Thyroid gland (tissue), 4 donors: Measurements from ENCODE around the gene PCBP3. TPM values are rescaled to one million over a fixed set of nuclear protein-coding genes. Genes with fewer than 3 reads are reported as not detected.

Experiments used
- DNase-seq, 2 donors: peaks; one replicate each; pipeline ENCODE4 v3.0.0-alpha.2; 2019
- H3K27ac ChIP-seq, 3 donors: fragments of 200-600 bp; sonication (generic); 1 replicate in 2 of 3; 2 replicates in 1 of 3; pipeline ENCODE4 v1.5.1; 2016 to 2019; ENCODE audit warnings: mild to moderate bottlenecking in 1 of 3, moderate library complexity in 1 of 3
- H3K27me3 ChIP-seq: fragments of 200-600 bp; sonication (generic); one replicate; pipeline ENCODE4 v1.5.1; 2019
- H3K36me3 ChIP-seq, 2 donors: fragments of 200-600 bp; sonication (generic); one replicate each; pipeline ENCODE4 v1.5.1; 2016 to 2019
- H3K4me1 ChIP-seq, 2 donors: fragments of 200-600 bp; sonication (generic); one replicate each; pipeline ENCODE4 v1.5.1; 2017 to 2019
- H3K4me3 ChIP-seq, 3 donors: fragments of 200-600 bp; sonication (generic); replicated peaks in 1 of 3; 1 replicate in 2 of 3; 2 replicates in 1 of 3; pipeline ENCODE4 v1.5.1; 2016; ENCODE audit warnings: mild to moderate bottlenecking in 1 of 3
- H3K9me3 ChIP-seq: fragments of 200-600 bp; sonication (generic); one replicate; pipeline ENCODE4 v1.5.1; 2017
- POLR2A ChIP-seq, 2 donors: fragments of 450-650 bp; IDR thresholded peaks; one replicate each; pipeline ENCODE4 v1.6.1; 2017; ENCODE audit warnings: antibody characterized with exemption in 2 of 2, mild to moderate bottlenecking in 2 of 2, moderate library complexity in 1 of 2
- WGBS, 2 donors: methylation state at CpG; one replicate each; pipeline ENCODE4 v1.1.5; 2017; 5-methylcytosine and 5-hydroxymethylcytosine counted together
- intact Hi-C: fragments of 100-400 bp; cut with DNase I; formaldehyde crosslinking; loops from one replicate; pipeline ENCODE4 v1.15.1; 2023
- total RNA-seq, 4 donors: library from RNA; depleted of rRNA; stranded (reverse); fragments of >200 nt; gene quantifications; one replicate each; pipeline ENCODE4 v1.2.3, GENCODE V29; 2016
- TF ChIP-seq, protein P1 (sequence below), 6 experiments: fragments of 200-600 bp in 3 of 6; fragments of 450-650 bp in 3 of 6; sonication (generic) in 3 of 6; IDR thresholded peaks; one replicate each; pipeline ENCODE4 v1.5.1; 2016 to 2019; ENCODE audit warnings: antibody characterized with exemption in 6 of 6, mild to moderate bottlenecking in 2 of 6, inconsistent platforms in 1 of 6, moderate library complexity in 1 of 6

PCBP3 gene
- total RNA-seq, 4 donors from 2014 or later: 0.33 to 0.98 (median 0.54) TPM; not detected in 1

DNA sequence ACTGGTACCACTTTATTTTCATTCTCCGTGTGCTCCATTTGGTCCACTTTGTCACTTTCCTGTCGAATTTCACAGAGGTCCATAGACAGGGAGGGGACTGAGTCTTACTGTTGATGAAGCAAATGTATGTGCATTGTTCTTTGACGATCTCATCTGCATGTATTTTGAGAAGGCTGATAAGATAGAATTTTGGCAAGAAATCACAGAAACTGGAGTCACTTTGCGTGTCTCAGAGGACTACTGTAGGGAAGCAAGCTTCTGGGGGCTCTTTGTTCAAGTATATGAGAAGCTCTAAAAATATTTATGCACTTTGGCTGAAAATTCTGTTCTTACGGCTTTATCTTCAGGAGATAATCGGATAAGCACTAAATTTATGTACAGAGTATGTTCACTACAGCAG lies 78.1 kb downstream of the PCBP3 start:
- Histone ChIP-seq H3K27ac (no peak overlapping the region), H3K9me3 (no peaks in the 10 kb centered on the region), H3K27me3 (no peaks in the 10 kb centered on the region), H3K4me3 (no peak overlapping the region), H3K4me1 (no peaks in the 10 kb centered on the region), H3K36me3 (no peaks in the 10 kb centered on the region)
- WGBS, 2 donors: 76 to 83% methylated on average over 6 of the region's 6 CpGs
- intact Hi-C loops: no loop called here
- TF ChIP-seq, protein P1, sequence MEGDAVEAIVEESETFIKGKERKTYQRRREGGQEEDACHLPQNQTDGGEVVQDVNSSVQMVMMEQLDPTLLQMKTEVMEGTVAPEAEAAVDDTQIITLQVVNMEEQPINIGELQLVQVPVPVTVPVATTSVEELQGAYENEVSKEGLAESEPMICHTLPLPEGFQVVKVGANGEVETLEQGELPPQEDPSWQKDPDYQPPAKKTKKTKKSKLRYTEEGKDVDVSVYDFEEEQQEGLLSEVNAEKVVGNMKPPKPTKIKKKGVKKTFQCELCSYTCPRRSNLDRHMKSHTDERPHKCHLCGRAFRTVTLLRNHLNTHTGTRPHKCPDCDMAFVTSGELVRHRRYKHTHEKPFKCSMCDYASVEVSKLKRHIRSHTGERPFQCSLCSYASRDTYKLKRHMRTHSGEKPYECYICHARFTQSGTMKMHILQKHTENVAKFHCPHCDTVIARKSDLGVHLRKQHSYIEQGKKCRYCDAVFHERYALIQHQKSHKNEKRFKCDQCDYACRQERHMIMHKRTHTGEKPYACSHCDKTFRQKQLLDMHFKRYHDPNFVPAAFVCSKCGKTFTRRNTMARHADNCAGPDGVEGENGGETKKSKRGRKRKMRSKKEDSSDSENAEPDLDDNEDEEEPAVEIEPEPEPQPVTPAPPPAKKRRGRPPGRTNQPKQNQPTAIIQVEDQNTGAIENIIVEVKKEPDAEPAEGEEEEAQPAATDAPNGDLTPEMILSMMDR (IDR thresholded peaks at IDR 0.05): no peak
- no peak for TF ChIP-seq POLR2A (IDR thresholded peaks at IDR 0.05)
- no peak for DNase-seq

DNA sequence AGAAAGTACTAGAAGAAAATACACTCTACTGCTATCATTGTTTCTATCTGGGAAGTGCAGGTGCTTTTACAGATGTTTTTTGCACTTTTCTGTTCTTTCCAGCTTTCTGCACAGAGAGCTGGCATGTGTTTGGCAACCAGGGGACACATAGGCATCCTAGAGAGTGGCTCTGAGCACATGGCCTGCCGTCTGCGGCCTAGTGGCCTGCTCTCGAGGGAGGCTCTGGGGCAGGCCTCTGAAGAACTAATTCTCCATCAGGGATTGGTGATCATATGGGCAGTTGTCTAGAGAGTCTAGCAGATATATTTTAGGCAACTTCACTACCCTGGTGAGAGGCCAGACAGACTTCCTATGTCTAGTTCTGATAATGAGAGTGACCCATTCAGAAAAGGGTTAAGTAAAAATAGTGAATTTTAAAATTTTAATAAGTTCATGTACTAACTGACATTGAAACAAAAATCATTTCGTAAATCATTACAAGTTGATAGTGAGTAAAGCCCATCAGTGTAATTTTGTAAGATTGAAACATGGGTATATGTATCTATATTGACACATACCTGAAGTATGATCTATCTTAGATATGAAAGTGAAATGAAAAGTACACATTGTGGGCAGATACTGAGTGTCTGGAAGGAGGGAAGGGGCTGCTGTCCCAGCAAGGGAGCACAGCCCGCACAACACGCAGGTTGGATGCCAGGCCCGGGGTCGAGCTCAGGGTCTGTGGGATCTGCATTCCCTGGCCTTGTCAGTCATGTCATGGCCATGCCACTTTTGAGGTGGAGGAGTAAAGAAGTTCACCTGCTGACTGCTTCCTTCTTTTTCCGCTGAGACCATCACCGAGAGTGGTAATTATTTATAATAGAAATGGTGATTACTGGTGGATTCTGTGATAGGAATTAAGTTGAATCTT lies 79.8 kb downstream of the PCBP3 start:
- Histone ChIP-seq H3K4me3 (no peak overlapping the region), H3K4me1 (no peaks in the 10 kb centered on the region), H3K27ac (no peak overlapping the region), H3K27me3 (no peaks in the 10 kb centered on the region), H3K36me3 (no peaks in the 10 kb centered on the region), H3K9me3 (no peaks in the 10 kb centered on the region)
- no peak for DNase-seq
- intact Hi-C loops: no loop called here
- TF ChIP-seq POLR2A (IDR thresholded peaks at IDR 0.05): no peak
- TF ChIP-seq, protein P1 (IDR thresholded peaks at IDR 0.05): no peak
- WGBS, 2 donors: 87 to 89% methylated on average over 10 of the region's 10 CpGs

DNA sequence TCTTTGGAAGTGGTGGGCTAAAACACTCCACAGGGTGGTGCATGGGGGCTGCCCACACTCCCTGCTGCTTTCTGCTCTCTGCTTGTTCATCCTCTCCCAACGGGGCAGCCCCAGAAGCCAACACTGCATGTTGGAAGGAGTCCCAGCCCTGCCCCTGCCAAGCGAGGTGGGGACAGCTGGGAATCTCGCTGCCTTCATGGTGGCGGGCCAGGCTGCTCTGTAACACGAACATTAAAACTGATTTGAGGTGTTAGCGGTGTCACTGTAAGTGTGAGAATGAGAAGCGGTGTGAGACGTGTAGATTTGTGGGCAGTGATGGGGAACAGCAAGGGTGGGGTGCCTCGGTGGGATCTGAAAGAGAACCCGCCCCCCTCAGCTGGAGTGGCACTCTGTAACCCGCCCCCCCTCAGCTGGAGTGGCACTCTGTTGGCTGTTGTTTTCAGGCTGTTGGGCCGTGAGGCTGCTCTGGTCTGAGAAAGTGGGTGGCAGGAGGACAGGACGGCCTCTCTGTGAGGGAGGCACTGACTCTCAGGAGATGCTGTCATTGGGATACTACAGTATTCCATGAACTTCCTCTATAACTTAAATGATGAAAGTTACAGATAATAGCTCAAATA lies 80.9 kb downstream of the PCBP3 start:
- no peaks in the 10 kb centered on the region for H3K27me3 ChIP-seq
- no peak overlapping the region for H3K27ac ChIP-seq
- H3K36me3 ChIP-seq: no peaks in the 10 kb centered on the region
- H3K4me1 ChIP-seq: no peaks in the 10 kb centered on the region
- intact Hi-C loops: no loop called here
- WGBS, 2 donors: 14 to 38% methylated on average over 13 of the region's 13 CpGs
- no peak overlapping the region for H3K4me3 ChIP-seq
- no peak for TF ChIP-seq POLR2A (IDR thresholded peaks at IDR 0.05)
- TF ChIP-seq, protein P1 (IDR thresholded peaks at IDR 0.05): no peak
- no peaks in the 10 kb centered on the region for H3K9me3 ChIP-seq
- DNase-seq: peak; percentile 31 to 36

DNA sequence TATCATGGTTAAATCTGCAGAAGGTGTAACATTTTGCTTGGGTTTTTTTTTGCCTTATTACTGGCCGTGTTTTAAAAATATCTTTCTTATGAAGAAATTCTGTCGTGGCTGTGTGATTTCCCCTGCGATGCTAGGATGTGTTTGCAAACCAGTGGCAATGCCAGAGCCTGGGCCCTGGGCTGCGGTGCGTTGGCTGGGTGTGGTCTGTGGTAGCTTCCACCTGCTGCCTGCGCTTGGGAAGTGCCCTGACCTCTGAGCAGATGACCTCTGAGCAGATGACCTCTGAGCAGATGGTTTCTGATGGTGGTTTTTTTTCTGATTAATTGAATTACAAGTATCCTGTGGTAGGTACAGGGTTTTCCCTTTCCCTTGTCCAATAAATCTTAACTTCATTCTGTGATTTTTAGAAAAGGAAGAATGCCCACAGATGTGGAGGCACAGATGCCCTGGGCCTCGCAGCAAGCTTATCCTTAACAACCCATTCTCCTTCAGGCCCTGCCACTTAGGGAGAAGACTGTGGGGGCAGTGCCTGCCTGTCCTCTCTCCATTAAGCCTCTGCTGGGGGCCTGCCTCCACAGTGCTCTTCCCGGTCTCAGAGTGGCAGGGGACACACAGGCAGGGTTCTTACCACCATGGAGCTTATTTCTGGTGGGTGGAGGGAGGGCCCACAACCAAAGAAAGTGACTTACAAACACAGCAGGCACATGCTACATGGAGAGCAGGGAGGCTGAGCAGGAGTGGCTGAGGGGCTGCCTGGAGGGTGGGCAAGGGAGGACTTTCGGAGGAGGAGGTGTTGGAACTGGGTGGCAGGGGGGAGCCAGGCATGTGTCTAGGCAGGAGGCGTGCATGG lies 81.7 kb downstream of the PCBP3 start:
- DNase-seq: no peak
- Histone ChIP-seq H3K9me3 (no peaks in the 10 kb centered on the region), H3K36me3 (no peaks in the 10 kb centered on the region), H3K27ac (no peak overlapping the region), H3K27me3 (no peaks in the 10 kb centered on the region), H3K4me1 (no peaks in the 10 kb centered on the region), H3K4me3 (no peak overlapping the region)
- WGBS, 2 donors: 83 to 88% methylated on average over 9 to 10 of the region's 10 CpGs
- no peak for TF ChIP-seq POLR2A (IDR thresholded peaks at IDR 0.05)
- TF ChIP-seq, protein P1 (IDR thresholded peaks at IDR 0.05): no peak
- intact Hi-C loops: no loop called here
